Stimulated activated CD8-positive, alpha-beta memory T cell treated with anti-CD3 and anti-CD28 coated beads, Interleukin-15, amount 100 ng/mL, for 4 hours (primary cell): Measurements from ENCODE around the gene ZNF561.

Experiments
- DNase-seq, 2 donors: peaks; one replicate each; pipeline ENCODE4 v3.0.0-alpha.2; 2020; ENCODE audit warnings: low read depth in 2 of 2

ZNF561 gene

GRCh38 chr19:9580728-9581127, 40.3 kb downstream of the ZNF561 start:
- DNase-seq = no peak

GRCh38 chr19:9570255-9570654, 50.8 kb downstream of the ZNF561 start:
- no peak for DNase-seq

GRCh38 chr19:9566729-9567128, 54.3 kb downstream of the ZNF561 start:
- DNase-seq = no peak

- no peak for DNase-seq
Measured at GRCh38 chr19:9565900-9566705, 54.9 kb downstream of the ZNF561 start.
